ENCODE data around the gene PDZK1.
"Not testable (repeated sequence)": the region's sequence is repeated elsewhere in the genome, so short reads cannot be mapped to it uniquely, and the experiment has no call there.

PDZK1 gene

GRCh38 chr1:145622177-145622576 lies 85.0 kb downstream of the PDZK1 start:
- FAIRE-seq; DNase-seq (ENCODE audit: insufficient read length, low spot score): not testable (repeated sequence)

Data from GM12891 (cell line).